HT1080 (cell line): ENCODE measurements around the gene SLC15A4. TPM values are rescaled to one million over a fixed set of nuclear protein-coding genes. Genes with fewer than 3 reads are reported as not detected.
A peak's percentile ranks its signal among the peaks of the same experiment; 100 is the strongest.
"Not testable (repeated sequence)": the region's sequence is repeated elsewhere in the genome, so short reads cannot be mapped to it uniquely, and the experiment has no call there.

Experiments
- DNase-seq: peaks from one replicate; pipeline ENCODE4 v3.0.0-alpha.2; 2015; ENCODE audit warnings: low read depth
- polyA plus RNA-seq, 2 experiments: library from polyadenylated mRNA; depleted of rRNA; stranded (reverse); fragments of >200 nt; gene quantifications; 2 replicates each; pipeline ENCODE4 v1.2.3, GENCODE V29; 2015
- total RNA-seq: library from RNA; depleted of rRNA; stranded (reverse); fragments of >200 nt; shearing (Covaris generic); gene quantifications from 2 replicates; pipeline ENCODE4 v1.2.3, GENCODE V29; 2014; rRNA removed

SLC15A4 gene
- 22.8 and 29.7 TPM in 2 replicates for total RNA-seq
- 31.6 and 43.0 TPM in 2 replicates for polyA plus RNA-seq (2015; cell fraction: cytosol; rRNA removed)
- 50.6 and 54.4 TPM in 2 replicates for polyA plus RNA-seq (2015; cell fraction: nucleus; rRNA removed)

DNA sequence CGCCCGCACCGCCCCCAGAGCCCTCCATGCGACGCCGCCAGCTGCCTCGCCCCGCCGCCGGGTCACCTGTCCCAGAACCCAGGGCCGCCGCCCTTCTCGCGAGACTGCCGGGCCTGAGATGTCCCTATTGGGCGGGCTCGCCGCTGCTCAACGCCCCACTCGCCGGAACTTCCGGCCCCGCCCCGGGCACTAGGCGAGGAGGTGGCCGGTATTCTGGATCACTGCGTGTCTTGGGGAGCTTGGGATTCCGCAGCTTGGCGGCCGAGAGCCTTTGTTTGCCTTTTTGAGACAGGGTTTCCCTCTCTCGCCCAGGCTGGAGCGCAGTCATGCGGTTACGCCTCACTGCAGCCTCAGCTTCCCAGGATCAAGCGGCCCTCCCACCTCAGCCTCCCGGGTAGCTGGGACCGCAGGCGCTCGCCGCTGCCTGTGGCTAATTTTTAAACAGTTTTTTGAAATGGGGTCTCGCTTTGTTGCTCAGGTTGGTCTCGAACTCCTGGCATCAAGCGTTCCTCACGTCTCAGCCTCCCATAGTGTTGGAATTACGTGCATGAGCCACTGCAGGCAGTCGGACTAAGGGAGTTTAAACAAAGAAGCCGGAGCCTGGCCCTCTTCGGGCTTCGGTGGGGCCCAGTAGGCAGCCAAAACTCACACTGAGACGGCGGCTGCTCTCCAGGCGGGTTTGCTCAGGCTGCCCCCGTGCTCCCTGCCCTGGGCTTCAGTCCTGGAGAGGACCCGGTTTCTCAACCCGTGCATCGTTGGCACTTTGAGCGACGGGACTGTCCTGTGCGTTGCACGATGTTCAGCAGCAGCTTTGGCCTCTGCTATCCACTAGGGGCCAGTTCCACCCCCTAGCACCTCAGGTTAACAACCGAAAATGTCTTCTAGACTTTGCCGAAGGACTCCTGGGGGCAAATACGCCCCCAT lies at the start of gene SLC15A4:
Gene SLC15A4, minus strand, starts transcription at position 43 of the 924 bp plus-strand sequence. Its CDS starts 15 bp downstream, at position 28.
- DNase-seq, result peak; percentile 88

DNA sequence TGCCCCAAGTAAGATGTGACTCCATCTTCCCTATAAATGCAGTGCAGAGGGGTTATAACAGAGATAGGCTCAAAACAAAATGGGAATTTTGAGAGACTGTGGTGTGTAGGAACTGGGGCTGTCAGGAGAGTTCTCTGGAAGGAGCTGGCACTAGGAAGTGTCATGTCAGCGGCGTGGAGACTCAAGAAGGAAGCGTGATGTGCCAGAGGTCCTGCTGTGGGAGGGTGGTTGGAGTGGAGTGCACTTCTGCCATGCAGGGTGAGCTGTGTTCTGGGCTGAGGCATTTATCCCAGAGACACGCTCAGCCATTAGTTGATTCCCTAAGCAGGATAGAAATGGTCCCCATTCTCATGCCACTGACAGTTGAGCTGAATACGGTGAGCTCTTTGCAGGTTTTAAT lies 48.5 kb upstream of the SLC15A4 start:
- no peak for DNase-seq

DNA sequence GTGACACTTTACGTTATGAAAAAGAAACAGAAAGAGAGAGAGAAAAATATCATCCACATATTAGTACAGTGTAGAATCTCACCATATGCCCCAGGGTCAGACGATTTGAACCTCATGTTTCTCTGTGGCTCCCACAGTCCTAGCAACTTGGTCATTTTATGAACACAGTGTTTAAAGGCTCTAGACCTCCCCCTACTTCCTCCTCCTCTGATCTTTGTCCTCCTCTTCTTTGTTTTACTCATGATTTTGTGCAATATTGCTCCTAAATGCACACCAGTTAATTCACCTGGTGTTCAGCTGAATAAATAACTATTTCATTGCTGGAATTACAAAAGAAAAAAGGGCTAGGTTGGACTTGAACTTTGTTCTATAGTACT lies 47.7 kb upstream of the SLC15A4 start:
- DNase-seq, result no peak

DNA sequence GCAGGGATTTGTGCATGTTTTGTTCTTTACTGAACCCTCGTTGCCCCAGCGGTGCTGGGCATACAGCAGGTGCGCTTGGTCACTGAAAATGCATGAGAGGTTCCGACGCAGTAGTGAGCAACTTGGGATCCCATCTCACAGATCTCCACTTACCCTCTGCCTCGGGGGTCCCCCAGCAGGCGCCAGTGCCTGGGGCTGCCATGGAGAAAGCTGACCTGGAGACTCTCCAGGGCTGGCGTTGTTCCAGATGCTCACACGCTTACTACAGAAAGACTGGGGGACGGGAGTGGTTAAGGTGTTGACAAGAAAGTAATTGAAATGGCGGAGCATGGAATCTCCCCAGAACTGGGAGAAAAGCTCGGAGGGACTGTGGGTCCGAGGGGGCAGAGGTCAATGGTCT lies 43.7 kb upstream of the SLC15A4 start:
- DNase-seq, result no peak

DNA sequence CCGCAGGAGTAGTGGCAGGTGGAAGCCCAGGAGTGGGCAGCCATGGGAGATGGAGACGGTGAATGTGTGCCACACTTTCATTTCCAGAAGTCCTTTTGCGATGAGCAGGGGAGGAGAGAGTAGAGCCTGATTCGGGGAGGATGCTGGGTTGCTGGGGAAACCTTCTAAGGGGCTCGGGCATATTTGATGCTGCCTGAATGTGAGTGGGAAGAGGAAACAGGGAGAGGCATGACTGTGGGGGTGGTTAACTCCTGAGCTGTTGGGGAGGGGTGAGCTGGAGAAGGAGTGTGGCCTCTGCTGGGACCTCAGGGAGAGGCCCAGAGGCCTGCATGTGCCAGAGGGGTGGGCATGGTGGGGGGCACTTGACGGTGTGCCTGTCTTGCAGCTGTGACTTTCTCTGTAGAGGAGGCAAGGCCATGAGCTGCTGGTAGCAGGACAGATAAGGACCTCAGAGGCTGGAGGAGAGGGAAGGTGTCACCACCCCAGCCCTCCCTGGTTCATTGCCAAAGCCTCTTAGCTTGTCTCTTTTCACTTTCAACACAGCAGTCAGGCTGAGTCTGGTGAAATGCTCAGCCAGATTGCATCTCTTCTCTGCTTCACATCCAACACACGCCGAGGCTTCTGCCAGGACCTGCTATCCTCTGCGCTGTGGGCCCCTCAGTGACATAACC lies 40.9 kb upstream of the SLC15A4 start:
- DNase-seq, result no peak

DNA sequence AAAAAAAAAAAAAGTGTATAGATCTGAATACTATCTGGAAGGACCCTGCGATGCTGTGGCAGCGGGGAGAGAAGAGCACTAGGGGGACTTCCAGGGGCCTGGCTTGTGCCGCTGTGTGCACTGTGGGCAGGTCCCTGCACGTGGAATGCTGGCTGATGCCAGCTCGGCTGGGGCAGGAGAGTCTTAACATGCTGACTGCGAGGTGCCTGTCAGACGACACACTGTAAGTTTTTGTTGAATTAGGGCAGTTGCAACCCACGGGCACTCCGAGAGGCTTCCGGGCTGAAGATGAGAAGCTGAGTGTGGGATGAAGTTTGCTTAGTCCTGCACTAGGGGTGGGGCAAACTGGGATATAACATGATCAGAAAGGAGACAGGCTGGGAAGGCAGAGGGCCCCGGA lies 40.2 kb upstream of the SLC15A4 start:
- DNase-seq, result no peak

DNA sequence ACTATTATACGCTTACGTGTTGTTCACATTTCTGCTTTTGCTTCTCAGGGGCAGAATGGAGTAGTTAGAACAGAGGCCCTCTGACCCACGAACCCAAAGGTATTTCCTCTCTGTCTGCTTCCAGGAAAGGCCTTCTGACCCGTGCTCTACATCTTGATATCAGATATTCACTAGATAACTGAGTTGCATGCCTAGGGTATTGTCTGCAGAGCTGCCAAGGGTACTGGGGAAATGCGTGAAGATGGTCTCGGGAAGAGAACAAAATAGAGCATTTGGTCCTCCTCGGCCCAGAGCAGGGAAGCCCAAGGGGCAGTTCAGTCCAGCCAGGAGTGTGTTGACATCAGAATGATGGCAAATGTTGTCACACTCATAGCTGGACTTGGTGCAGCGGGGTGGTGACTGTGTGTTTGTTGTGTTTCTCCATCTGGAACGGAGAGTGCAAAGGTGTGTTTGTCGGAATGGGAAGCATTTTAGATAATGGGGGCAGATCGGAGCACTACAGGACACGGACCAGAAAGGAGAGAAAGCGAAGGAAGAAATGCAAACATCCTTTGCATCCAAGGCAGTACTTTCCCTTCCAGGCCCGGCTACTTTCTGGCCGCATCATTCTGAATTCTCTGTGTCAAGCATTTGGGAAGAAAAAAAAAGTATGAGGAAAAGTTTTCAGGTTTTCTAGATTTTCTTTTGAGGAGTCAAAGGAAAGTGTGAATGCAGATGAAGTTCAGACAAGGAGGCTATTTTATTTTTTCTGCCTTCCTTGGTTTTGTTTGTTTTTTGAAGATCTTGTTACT lies 37.7 kb upstream of the SLC15A4 start:
- DNase-seq, result no peak

DNA sequence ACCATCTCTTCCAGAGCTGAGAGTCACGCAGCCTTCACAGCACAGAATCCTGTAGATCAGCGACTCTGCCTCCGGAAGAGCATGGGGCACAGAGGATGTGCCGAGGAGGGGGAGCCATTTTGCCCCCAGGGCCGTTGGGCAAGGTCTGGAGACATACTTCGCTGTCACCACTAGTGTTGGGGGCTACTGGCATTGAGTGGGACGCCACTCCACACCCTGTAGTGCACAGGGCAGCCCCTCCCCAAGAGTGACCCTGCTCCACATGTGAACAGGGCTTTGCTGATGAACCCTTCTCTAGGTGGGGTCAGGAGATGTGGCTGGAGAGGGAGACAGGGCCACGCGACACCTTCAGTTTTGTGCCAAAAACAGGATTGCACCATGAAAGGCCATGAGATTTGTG lies 35.6 kb upstream of the SLC15A4 start:
- DNase-seq, result no peak

DNA sequence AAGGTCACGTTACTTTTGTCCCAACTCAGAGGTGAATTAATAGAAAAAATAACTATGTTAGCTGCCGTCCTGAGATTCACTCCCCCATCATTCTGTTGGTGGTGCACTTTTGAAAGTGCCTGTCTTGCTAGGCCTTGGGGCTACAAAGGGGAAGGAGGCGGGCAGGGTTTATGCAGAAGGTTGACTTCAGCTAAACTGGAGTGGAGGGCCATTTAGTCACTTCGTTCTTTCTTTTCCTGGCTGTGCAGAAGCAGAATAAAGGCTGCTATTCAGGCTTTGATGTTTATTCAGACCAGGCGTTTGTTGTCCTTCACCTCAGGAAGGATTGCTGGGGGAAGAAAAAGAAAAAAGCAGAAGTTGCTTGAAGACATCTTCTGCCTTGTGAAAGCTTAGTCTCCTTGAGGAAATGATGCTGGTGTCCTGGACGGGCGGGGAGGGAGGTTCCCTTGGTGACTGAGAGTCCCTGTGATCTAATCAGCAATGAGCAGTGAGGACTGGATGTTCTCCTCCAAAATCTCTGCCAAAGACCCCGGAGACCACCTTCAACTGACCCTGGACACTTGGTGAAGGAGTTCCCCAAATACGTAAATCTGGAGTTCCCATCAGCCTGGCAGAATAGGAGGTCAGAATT lies 33.5 kb upstream of the SLC15A4 start:
- no peak for DNase-seq

DNA sequence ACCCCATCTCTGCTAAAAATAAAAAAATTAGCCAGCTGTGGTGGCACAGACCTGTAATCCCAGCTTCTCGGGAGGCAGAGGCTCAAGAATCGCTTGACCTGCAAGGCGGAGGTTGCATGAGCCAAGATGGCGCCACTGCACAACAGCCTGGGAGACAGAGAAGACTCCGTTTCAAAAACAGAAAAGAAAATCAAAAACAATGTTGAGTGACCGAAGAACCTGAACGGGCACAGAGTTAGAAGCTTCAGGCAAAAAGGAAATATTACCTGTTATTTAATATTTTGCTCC lies 33.0 kb upstream of the SLC15A4 start:
- no peak for DNase-seq

DNA sequence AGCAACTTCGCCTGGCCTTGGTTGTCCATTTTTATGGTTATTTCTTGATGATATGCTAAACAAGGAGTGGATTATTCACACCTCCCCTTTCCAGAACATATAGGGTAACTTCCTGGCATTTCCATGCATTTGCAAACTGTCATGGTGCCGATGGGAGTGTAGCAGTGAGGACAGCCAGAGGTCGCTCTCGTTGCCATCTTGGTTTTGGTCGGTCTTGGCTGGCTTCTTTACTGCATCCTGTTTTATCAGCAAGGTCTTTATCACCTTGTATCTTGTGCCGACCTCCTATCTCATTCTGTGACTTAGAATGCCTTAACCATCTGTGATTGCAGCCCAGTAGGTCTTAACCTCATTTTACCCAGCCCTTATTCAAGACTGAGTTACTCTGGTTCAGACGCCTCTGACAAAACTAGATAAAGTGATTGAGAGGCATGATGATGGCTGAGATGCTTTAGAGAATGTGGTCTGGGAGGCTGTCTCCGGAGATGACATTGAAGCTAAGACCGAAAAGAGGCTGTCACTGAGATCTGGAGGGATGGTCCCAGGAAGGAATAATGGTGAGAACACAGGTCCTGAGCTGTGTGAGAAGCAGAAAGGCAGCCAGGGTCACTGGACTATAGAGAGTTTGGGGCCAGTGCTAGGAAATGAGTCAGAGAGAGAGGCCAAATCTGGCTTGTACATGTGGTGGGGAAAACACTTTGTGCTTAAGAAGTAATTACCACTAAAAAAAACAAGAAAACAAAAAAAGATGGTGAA lies 32.5 kb upstream of the SLC15A4 start:
- no peak for DNase-seq

DNA sequence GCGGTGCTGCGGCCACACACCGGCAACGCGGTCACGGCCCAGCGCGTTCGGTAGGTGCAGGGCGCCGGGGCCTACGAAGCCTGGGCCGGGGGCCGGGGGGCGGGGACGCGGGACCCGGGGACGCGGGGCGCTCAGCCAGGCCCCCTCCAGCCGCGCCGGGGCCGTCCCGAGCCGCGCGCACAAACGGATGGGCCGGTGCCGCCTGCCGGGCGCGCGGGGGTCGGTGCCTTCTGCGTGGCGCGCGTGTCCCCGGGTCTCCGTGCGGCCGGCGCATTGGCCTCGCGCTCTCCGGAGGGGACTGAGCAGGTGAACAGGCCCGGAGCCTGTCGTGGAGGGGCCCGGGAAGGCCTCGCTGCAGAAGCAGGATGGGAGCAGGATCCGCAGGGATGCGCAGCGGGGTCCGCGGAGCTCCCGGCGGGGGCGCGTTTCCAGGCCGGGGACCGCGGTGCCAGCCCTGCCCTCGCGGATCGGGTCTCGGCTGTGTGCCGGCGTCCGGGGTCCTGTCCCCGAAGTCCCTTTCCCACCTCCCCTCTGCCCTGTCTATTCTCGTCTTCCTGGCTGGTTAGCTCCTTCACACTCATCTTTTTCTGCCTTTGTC lies 29.9 kb upstream of the SLC15A4 start:
- no peak for DNase-seq

DNA sequence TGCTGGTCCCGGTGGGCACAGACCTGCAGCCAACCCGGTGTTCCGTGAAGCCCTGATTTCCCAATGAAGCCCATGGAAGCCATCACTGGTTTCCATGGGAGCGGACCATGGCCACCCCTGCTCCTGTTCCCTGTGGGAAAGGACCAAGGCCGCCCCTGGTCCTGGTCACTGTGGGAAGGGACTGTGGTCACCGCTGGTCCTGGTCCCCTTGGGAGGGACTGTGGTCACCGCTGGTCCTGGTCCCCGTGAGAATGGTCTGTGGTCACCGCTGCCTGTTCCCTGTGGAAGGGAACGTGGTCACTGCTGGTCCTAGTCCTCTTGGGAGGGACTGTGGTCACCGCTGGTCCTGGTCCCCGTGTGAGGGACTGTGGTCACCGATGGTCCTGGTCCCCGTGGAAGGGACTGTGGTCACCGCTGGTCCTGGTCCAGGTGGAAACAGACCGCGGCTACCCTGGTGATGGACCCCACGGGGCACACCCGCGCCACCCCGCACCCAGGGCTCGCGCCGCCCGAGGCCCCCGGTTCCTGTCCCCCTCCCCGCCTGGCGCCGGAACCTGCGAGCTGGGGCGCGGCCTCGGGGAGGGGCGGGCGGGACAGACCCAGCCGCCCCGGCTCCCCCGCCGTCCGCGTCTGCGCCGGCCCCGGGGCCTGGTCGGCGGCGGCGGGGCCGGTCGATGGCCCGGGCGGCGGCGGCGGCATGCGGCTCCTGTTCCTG lies 29.3 kb upstream of the SLC15A4 start, which contains the start of gene GLT1D1:
Gene GLT1D1, plus strand, starts transcription at position 594 of the 715 bp plus-strand sequence. Its CDS starts 104 bp downstream, at position 698.
- DNase-seq, result no peak

DNA sequence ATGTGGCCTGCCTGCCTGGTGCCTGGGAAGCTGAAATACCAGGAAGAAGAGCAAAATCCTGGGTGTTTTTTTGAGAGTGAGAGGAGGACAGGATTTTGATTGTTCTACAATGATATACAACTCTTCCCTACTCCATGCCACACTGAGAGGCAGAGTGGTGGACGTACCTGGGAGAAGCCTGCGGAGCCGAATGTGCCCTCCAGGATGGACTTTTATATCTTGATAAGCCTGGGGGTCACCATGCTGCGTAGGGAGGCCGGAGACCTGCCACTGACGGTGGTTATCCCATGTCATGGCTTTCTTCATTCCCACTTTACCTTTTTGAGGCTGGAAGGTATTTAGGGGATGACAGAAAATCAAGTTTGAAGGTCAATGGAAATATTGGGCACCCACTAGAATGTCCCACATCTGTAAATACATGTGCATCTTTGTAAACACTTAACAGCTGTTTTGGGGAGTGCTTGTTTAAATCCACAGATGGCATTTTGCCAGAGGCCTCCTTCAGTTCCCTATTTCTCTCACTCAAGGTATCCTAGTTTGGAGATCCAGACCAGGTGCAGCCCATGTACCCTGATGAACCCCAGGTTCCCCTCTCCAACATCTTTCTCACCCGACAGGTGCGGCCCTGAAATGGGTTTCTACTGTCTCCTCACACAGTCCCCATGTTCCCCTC lies 28.4 kb upstream of the SLC15A4 start:
- DNase-seq, result no peak

DNA sequence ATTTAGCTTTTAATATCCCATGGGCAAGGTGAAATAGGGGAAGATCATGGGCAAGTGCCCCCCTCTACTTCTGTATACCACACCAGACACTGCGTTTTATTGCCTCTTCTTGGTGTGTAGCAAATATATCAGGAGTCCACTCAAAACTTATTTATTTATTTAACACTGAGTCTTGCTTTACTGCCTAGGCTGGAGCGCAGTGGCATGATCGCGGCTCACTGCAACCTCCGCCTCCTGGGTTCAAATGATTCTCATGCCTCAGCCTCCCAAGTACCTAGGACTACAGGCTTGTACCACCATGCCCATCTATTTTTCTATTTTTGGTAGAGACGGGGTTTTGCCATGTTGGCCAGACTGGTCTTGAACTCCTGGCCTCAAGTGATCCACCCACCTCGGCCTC lies 27.7 kb upstream of the SLC15A4 start:
- DNase-seq, result not testable (repeated sequence)

DNA sequence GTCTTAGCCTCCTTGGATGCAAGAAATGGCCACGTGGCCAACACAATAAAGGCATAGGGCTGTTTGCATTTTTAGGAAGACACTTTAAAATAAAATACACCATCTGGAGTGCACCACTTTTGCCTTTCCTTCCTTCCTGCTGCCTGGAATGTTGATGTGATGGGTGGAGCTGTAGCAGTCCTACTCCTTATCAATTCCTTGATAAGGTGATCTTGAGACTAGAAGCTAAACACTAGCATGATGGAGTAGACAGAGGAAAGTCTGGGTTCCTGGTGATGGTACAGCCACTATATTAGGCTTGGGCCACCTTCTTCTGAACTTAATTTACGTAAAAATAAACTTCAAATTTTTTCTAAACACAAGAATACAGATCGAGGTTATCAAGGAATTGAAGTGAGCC lies 26.6 kb upstream of the SLC15A4 start:
- DNase-seq, result no peak

DNA sequence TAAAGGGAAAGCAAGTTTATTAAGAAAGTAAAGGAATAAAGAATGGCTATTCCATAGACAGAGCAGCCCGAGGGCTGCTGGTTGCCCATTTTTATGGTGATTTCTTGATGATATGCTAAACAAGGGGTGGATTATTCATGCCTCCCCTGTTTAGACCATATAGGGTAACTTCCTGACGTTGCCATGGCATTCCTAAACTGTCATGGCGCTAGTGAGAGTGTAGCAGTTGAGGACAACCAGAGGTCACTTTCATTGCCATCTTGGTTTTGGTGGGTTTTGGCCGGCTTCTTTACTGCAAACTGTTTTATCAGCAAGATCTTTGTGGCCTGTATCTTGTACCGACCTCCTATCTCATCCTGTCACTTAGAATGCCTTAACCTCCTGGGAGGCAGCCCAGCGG lies 26.0 kb upstream of the SLC15A4 start:
- not testable (repeated sequence) for DNase-seq

DNA sequence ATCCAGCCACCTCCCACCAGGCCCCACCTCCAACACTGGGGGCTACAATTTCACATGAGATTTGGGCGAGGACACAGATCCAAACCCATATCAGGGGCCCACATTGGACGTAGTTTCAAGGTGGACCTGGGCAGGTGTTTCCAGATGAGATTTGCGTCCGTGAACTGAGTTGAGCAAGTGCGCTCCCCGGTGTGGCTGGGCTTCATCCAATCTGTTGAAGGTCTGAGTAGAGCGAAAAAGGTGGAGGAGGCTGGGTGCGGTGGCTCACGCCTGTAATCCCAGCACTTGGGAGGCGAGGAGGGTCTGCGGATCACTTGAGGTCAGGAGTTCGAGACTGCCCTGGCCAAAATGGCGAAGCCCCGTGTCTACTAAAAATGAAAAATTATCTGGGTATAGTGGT lies 24.6 kb upstream of the SLC15A4 start:
- no peak for DNase-seq

DNA sequence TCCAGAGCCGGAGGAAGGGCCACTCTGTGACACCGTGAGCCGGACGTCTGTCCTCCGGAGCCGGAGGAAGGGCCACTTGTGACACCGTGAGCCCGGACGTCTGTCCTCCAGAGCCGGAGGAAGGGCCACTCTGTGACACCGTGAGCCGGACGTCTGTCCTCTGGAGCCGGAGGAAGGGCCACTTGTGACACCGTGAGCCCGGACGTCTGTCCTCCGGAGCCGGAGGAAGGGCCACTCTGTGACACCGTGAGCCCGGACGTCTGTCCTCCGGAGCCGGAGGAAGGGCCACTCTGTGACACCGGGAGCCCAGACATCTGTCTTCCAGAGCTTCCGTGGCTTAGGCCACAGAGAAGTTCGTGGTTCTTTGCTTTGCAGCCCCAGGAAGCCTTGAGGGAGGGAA lies 22.9 kb upstream of the SLC15A4 start:
- not testable (repeated sequence) for DNase-seq
